ENCODE results near the gene BTBD8.
A peak's percentile ranks its signal among the peaks of the same experiment; 100 is the strongest.
"Not testable (repeated sequence)": the region's sequence is repeated elsewhere in the genome, so short reads cannot be mapped to it uniquely, and the experiment has no call there.

BTBD8 gene

GRCh38 chr1:92080128-92080985 is at the start of gene BTBD8:
Gene BTBD8 (plus strand): TSS chr1:92080345. CDS start chr1:92080572, 227 bp downstream.
- Mint-ChIP-seq H3K27ac (peak within 1 kb of the TSS; percentile 77), H3K36me3 (peaks cover 4% of the 10 kb centered on the region), H3K4me3 (peak within 1 kb of the TSS; percentile 92), H3K27me3 (no peaks in the 10 kb centered on the region), H3K4me1 (ENCODE audit: low read depth) (peaks cover 19% of the 10 kb centered on the region), H3K9me3 (ENCODE audit: low read depth) (peaks cover 5% of the 10 kb centered on the region)

DNA sequence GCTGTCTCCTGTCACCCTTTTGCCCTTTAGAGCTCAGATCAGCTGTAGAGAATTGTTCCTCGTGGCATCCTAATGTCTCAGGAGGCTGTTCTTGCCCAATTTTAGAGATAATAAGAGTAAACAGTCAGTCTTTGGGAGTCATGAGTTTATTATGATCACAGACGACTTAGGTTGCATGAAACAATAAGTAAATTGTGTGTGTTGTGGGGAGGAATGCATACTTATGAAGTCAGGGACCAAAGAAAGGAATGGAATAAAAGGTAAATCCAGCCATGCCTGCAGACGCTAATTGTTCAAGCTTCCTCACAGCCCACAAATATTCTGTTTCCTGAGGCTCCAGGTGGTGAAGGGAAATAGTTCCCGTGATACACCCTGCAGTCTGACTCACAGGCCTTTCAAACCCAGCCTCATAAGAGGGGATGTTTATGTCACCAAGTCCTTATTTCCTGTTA is 49.5 kb upstream of the BTBD8 start:
- Mint-ChIP-seq H3K27ac (no peak overlapping the region), H3K27me3 (peaks cover 18% of the 10 kb centered on the region), H3K4me3 (peak overlapping the region; percentile 76), H3K36me3 (no peaks in the 10 kb centered on the region), H3K4me1 (ENCODE audit: low read depth) (peaks cover 16% of the 10 kb centered on the region), H3K9me3 (ENCODE audit: low read depth) (no peaks in the 10 kb centered on the region)

DNA sequence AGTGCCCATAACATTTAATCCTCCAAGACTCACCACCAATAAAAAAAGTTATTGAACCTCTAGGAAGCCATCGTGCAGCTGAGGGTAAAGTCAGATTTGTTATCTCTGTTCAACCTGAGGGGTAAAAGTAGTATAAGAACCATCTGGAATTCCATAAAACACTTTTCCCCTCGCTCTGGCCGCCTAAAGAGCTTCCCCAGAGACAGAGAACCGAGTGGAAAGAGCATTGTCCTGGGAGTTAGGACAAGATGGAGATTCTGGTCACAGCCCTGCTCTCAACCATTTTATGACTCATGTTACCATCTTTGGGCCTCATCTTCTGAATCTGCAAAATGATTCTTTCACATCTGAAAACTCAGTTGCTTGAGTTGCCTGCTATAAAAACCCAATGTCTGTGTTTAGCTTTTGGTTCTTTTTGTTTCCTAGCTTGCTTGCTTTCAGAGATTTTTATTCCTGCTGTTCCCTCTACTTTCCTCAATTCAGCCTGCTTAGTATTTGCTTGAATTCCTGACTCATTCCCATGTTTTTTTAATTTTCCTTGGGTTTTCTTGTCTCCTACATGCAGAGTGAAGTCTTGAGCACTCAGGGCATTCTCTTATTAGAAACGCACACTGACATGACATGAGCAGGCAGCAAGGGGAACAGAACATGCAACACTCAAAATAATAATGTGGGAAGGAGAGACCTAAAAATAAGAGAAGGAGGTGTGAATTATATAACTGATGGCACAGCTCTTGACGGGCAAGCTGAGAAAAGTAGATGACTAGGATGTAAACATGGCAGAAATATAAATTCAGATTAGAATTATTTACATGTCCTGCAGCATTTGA is 48.6 kb upstream of the BTBD8 start:
- H3K4me3 Mint-ChIP-seq, result no peak overlapping the region
- no peak overlapping the region for H3K27ac Mint-ChIP-seq

DNA sequence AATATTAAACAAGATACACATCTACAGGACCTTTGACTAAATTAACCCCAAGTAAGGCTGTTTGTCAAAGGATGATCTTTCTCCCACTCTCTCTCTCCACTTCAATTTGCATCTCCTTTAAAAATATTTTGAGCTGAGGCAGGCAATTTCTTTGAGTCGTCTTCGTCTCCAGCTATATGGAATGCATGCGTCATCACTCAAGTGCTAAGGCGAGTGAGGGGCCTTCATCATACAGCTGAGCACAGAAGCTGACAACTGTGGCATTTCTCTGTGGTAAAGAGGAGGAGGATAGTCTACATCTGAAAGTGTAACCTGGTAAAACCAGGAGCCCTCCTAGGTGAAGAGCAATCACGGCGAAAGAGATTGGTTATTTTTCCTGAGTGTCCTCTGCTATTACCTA is 42.7 kb upstream of the BTBD8 start:
- Mint-ChIP-seq H3K27me3 (peaks cover 2% of the 10 kb centered on the region), H3K36me3 (no peaks in the 10 kb centered on the region), H3K4me3 (no peak overlapping the region), H3K4me1 (ENCODE audit: low read depth) (no peaks in the 10 kb centered on the region), H3K27ac (no peak overlapping the region), H3K9me3 (ENCODE audit: low read depth) (no peaks in the 10 kb centered on the region)

More for the DNA sequence above, 48.6 kb upstream of the BTBD8 start:
- Mint-ChIP-seq H3K4me1 (ENCODE audit: low read depth) (peaks cover 16% of the 10 kb centered on the region), H3K27me3 (peaks cover 18% of the 10 kb centered on the region), H3K9me3 (ENCODE audit: low read depth) (no peaks in the 10 kb centered on the region), H3K36me3 (no peaks in the 10 kb centered on the region)

DNA sequence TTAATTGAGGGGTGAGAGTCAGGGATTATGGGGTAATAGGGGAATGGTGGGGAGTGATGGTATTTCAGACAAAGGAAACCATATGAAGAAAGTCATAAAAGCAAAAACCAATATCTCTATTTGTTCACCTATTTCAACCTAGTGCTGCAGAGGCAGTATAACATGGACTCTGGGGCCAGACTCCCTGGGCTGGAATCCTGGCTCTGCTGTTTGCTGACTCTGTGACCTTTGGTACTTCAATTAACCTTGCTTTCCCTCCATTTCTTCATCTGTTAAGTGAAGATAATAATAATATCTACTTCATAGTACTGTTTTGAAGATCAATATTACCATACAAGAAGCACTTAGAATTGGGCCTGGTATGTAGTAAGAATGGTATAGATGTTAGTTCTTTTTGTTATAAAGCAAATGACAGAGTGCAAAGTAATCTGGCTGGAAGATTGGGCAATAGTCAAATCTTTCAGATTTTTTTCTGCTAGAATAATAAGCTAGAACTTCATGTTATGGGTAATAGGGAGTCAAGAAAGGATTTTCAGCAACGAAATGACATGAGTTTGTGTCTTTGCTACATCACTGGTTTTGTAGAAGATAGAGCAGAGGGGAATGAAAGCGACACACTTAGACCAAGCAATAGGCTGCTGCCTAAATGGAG is 41.3 kb upstream of the BTBD8 start:
- no peak overlapping the region for H3K27ac Mint-ChIP-seq
- H3K27me3 Mint-ChIP-seq, result peaks cover 6% of the 10 kb centered on the region
- no peaks in the 10 kb centered on the region for H3K36me3 Mint-ChIP-seq
- no peaks in the 10 kb centered on the region for H3K9me3 Mint-ChIP-seq (ENCODE audit: low read depth)
- no peaks in the 10 kb centered on the region for H3K4me1 Mint-ChIP-seq (ENCODE audit: low read depth)
- H3K4me3 Mint-ChIP-seq, result no peak overlapping the region

- H3K9me3 Mint-ChIP-seq (ENCODE audit: low read depth), result no peaks in the 10 kb centered on the region
- no peak overlapping the region for H3K27ac Mint-ChIP-seq
- H3K4me1 Mint-ChIP-seq (ENCODE audit: low read depth), result no peaks in the 10 kb centered on the region
- H3K27me3 Mint-ChIP-seq, result peaks cover 3% of the 10 kb centered on the region
- no peak overlapping the region for H3K4me3 Mint-ChIP-seq
- no peaks in the 10 kb centered on the region for H3K36me3 Mint-ChIP-seq
These were observed 39.2 kb upstream of the BTBD8 start for GRCh38 chr1:92040971-92041370.

DNA sequence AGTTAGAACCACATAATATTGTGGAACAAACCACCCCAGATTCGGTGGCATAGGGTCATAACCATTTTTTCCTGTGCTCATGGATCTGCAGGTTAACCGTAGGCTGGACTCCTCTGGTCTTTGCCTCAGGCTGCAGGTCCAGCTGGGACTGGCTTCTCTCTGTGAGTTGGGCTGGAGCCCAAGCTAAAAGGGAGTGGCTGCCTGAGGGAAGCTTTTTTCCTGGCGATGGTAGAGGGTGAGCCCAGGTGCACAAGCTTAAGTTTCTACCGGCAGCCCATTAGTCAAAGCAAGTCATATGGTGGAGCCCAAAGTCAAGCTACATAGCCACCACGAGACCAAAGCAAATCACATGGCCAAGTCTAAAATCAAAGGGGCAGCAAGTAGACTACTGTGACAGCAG is 36.5 kb upstream of the BTBD8 start:
- Mint-ChIP-seq H3K9me3 (ENCODE audit: low read depth) (no peaks in the 10 kb centered on the region), H3K27me3 (peaks cover 3% of the 10 kb centered on the region), H3K4me1 (ENCODE audit: low read depth) (no peaks in the 10 kb centered on the region), H3K36me3 (no peaks in the 10 kb centered on the region), H3K4me3 (no peak overlapping the region), H3K27ac (no peak overlapping the region)

GRCh38 chr1:92045766-92046495 is 34.2 kb upstream of the BTBD8 start:
- Mint-ChIP-seq H3K9me3 (ENCODE audit: low read depth) (no peaks in the 10 kb centered on the region), H3K27me3 (peaks cover 3% of the 10 kb centered on the region), H3K36me3 (no peaks in the 10 kb centered on the region), H3K4me3 (no peak overlapping the region), H3K27ac (no peak overlapping the region), H3K4me1 (ENCODE audit: low read depth) (no peaks in the 10 kb centered on the region)

DNA sequence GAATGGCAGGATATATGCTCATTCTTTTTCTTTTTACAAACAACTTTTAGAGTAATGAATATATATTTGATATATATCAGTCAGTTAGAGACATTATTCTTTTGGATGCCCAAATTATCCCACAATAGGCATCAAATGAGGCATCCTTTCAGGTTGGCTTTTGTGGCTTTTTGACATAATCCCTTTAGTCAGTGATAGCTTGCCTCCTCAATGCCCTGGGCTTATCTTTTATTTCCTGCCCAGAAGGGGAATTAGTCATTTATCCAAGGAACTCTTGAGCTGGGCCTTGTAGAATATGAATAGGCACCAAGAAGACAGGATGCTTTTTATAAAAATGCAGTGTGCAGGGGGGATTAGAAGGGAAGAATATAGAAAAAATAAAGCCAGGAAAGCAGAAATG is 28.2 kb upstream of the BTBD8 start:
- H3K4me3 Mint-ChIP-seq, result no peak overlapping the region
- H3K36me3 Mint-ChIP-seq, result no peaks in the 10 kb centered on the region
- H3K9me3 Mint-ChIP-seq (ENCODE audit: low read depth), result no peaks in the 10 kb centered on the region
- no peaks in the 10 kb centered on the region for H3K4me1 Mint-ChIP-seq (ENCODE audit: low read depth)
- H3K27me3 Mint-ChIP-seq, result peaks cover 1% of the 10 kb centered on the region
- no peak overlapping the region for H3K27ac Mint-ChIP-seq

DNA sequence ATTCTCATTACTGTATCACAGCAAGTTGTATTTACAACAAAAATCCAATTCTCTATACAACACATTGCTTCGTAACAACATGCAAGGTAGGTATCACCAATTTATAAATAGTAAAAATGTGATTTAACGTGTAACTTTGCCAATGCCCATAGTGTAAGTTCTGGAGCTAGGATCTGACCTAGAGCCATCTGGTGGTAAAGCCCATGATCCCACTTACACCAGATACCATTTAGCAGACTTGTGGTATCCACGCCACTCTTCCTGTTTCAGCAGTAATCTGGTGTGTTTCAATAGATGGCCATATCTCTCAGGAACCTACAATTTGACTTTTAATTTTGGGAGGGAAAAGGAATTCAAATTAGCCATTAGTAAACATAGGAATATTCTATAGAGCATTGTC is 15.1 kb upstream of the BTBD8 start:
- H3K27me3 Mint-ChIP-seq, result peaks cover 1% of the 10 kb centered on the region
- H3K4me3 Mint-ChIP-seq, result no peak overlapping the region

DNA sequence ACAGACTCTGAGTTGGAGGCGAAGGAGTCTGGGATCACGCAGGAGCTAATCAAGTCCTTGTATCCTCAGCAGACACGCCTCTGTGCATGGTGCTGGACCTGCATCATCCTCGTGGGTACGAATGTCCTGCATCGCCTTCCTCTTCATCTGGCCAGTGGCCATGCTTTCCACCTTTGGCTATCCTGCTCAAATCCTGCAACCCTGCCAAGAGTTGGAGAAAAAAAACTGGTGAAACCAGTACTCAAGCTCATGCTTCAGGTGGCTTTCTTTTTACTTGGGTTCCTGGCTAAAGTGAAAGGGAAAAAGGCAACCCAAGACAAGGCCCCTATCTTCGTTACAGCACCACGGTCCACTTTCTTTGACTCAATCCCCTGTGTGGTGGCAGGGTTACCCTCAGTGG is 13.8 kb upstream of the BTBD8 start:
- Mint-ChIP-seq H3K4me3 (no peak overlapping the region), H3K4me1 (ENCODE audit: low read depth) (no peaks in the 10 kb centered on the region), H3K27ac (no peak overlapping the region), H3K27me3 (peaks cover 1% of the 10 kb centered on the region), H3K9me3 (ENCODE audit: low read depth) (no peaks in the 10 kb centered on the region), H3K36me3 (no peaks in the 10 kb centered on the region)

More for the DNA sequence above, 15.1 kb upstream of the BTBD8 start:
- Mint-ChIP-seq H3K4me1 (ENCODE audit: low read depth) (no peaks in the 10 kb centered on the region), H3K9me3 (ENCODE audit: low read depth) (no peaks in the 10 kb centered on the region), H3K27ac (no peak overlapping the region), H3K36me3 (no peaks in the 10 kb centered on the region)

DNA sequence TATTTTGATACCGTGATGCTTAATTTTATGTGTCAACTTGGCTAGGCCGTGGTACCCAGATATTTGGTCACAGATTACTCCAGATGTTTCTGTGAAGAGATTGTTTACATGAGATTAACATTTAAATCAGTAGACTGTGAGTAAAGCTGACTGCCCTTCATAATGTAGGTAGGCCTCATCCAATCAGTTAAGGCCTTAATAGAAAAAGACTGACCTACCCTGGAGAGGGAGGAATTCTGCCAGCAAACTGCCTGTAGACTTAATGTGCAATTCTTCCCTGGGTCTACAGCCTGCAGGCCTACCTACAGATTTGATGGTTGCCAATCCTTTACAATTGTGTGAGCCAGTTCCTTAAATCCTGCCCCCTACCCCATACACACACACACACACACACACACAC is 9.3 kb upstream of the BTBD8 start:
- no peak overlapping the region for H3K4me3 Mint-ChIP-seq
- no peaks in the 10 kb centered on the region for H3K36me3 Mint-ChIP-seq
- H3K9me3 Mint-ChIP-seq (ENCODE audit: low read depth), result no peaks in the 10 kb centered on the region
- no peak overlapping the region for H3K27ac Mint-ChIP-seq
- no peaks in the 10 kb centered on the region for H3K4me1 Mint-ChIP-seq (ENCODE audit: low read depth)
- H3K27me3 Mint-ChIP-seq, result no peaks in the 10 kb centered on the region

DNA sequence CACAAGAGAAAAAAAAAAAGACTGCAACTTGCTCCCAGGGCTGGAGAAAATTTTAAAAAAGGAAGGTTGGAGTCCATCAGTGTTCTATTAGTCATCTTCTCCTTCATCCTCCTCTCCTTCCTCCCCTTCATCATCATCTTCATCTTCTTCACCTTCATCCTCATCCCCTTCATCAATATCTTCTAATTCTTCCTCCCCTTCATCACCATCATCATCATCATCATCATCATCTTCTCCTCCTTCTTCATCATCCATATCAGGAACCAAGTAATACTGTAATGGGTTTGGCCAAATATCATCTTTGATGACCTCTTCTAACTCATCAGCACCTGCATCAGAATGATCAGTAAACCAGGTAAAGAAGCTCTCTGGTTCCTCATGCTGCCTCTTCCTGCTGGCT is 5.7 kb upstream of the BTBD8 start:
- H3K4me3 Mint-ChIP-seq; H3K36me3 Mint-ChIP-seq; H3K4me1 Mint-ChIP-seq (ENCODE audit: low read depth); H3K27ac Mint-ChIP-seq; H3K27me3 Mint-ChIP-seq; H3K9me3 Mint-ChIP-seq (ENCODE audit: low read depth): not testable (repeated sequence)

GRCh38 chr1:92075311-92075710 is 4.8 kb upstream of the BTBD8 start, which contains the start of gene SETSIP:
Gene SETSIP (minus strand): TSS chr1:92075411. CDS start chr1:92075411, 0 bp downstream.
- no peak within 1 kb of the TSS for H3K27ac Mint-ChIP-seq
- H3K36me3 Mint-ChIP-seq, result no peaks in the 10 kb centered on the region
- H3K9me3 Mint-ChIP-seq (ENCODE audit: low read depth), result no peaks in the 10 kb centered on the region
- no peak within 1 kb of the TSS for H3K4me3 Mint-ChIP-seq
- no peaks in the 10 kb centered on the region for H3K27me3 Mint-ChIP-seq
- H3K4me1 Mint-ChIP-seq (ENCODE audit: low read depth), result peaks cover 5% of the 10 kb centered on the region

Data from activated naive CD8-positive, alpha-beta T cell (primary cell).